ENCODE data around the gene PDZK1.

DNA sequence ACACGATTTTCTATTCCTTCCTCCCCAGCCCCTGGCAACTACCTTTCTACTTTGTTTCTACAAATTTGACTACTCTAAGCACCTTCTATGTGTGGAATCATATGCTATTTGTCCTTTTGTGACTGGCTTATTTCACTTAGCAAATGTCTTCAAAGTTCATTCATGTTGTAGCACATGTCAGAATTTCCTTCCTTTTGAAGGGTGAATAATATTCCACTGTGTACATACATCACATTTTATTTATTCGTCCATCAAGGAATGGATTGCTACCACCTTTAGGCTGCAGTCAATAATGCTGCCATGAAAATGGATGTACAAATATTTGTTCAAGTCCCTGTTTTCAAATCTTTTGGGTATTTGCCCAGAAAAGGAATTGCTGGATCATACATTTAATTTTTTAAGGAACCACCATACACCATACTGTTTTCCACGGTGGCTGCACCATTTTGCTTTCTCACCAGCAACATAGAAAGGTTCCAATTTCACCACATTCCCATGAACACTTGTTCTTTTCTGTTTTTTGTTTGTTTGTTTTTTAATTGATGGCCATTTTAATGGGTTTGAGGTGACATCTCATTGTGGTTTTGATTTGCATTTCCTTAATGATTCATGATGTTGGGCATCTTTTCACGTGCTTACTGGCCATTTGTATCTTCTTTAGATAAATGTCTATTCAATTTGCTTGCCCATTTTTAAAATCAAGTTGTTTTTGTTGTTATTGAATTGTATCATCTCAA is 3.3 kb upstream of the PDZK1 start:
- TF ChIP-seq POLR2A (IDR thresholded peaks at IDR 0.05; ENCODE audit: low read length) (no peak), GATA1 (IDR thresholded peaks at IDR 0.05; ENCODE audit: low read depth, low read length) (no peak)
